T-helper 17 cell (primary cell): ENCODE results near the gene SLC38A6. TPM values are rescaled to one million over a fixed set of nuclear protein-coding genes. Genes with fewer than 3 reads are reported as not detected.
"Not testable (repeated sequence)": the region's sequence is repeated elsewhere in the genome, so short reads cannot be mapped to it uniquely, and the experiment has no call there.

Experiments
- ATAC-seq: fragments of 150-1000 bp; cut with Tn5 transposase; 2 replicates; pipeline ENCODE4 v1.10.0; 2021; ENCODE audit warnings: mild to moderate bottlenecking, moderate library complexity
- DNase-seq, 3 donors: peaks; one replicate each; pipeline versions ENCODE4 v3.0.0 to v3.0.0-alpha.2; 2020 to 2021
- H3K9me3 ChIP-seq: one replicate; pipeline ENCODE4 v1.7.0; 2013; ENCODE audit warnings: low read length, mild to moderate bottlenecking; ENCODE audit not compliant: control insufficient read depth, poor library complexity, severe bottlenecking
- H3K27ac Mint-ChIP-seq: one replicate; pipeline ENCODE4 v1.8.0; 2022; ENCODE audit warnings: mild to moderate bottlenecking, moderate library complexity, mixed read lengths
- H3K27me3 Mint-ChIP-seq: one replicate; pipeline ENCODE4 v1.8.0; 2022; ENCODE audit warnings: mixed read lengths
- H3K36me3 Mint-ChIP-seq: one replicate; pipeline ENCODE4 v1.8.0; 2022; ENCODE audit warnings: low read depth, mixed read lengths
- H3K4me1 Mint-ChIP-seq: one replicate; pipeline ENCODE4 v1.8.0; 2022; ENCODE audit warnings: mild to moderate bottlenecking, mixed read lengths
- H3K4me3 Mint-ChIP-seq: one replicate; pipeline ENCODE4 v1.8.0; 2022; ENCODE audit warnings: mild to moderate bottlenecking, moderate library complexity, mixed read lengths
- total RNA-seq, 4 donors: library from RNA in 2 of 4; stranded (reverse) in 2 of 4; gene quantifications; one replicate each; pipeline ENCODE4 v1.2.3 and lab custom pipeline; 2022 to 2026

SLC38A6 gene
- total RNA-seq, 2 donors from 2014 or later = 10.4 to 15.8 TPM

DNA sequence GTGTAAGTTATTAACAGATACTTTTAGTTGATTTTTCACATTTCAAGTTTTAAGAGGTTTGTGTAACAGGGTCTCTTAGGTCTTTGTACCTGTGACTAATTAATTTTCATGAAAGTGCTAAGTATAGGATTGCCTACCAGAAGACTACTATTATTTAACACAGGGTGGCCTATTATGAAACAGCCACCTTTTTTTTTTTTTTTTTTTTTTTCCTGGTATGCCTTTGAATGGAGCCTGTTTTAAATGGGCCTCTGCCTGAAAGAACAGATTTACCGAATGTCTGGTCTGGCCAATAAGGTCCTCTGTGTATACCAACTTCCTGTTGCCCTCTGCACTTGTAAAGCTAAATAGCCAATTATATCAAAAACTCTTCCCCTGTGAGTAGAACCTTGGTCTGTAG lies 62.5 kb downstream of the SLC38A6 start:
- H3K27ac Mint-ChIP-seq = no peak overlapping the region
- no peaks in the 10 kb centered on the region for H3K9me3 ChIP-seq
- DNase-seq = no peak
- no peak for ATAC-seq
- H3K4me3 Mint-ChIP-seq = no peak overlapping the region
- no peaks in the 10 kb centered on the region for H3K36me3 Mint-ChIP-seq
- H3K27me3 Mint-ChIP-seq = no peaks in the 10 kb centered on the region
- peaks cover 3% of the 10 kb centered on the region for H3K4me1 Mint-ChIP-seq

DNA sequence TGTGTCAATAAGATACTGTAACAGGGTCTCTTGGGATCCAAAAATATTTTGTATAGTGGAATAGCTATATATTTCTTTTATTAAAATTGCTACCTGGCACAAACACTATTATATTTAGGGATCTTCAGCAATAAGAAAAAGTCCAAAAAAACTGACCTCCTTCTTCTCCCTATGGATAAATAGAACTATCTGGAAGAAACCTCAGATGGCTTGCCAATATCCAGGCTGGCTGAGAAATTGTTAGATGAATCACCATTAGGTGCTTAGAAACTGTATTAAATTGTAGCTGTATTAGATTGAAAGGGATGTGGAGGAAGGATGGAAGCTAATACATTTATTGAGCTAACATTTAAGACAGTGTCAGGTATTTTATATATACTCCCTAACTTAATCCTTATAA lies 66.0 kb downstream of the SLC38A6 start:
- Mint-ChIP-seq H3K36me3 (peaks cover 7% of the 10 kb centered on the region), H3K27me3 (no peaks in the 10 kb centered on the region), H3K27ac (no peak overlapping the region), H3K4me3 (no peak overlapping the region), H3K4me1 (peaks cover 3% of the 10 kb centered on the region)
- DNase-seq (no peak), ATAC-seq (no peak)
- H3K9me3 ChIP-seq = no peaks in the 10 kb centered on the region

DNA sequence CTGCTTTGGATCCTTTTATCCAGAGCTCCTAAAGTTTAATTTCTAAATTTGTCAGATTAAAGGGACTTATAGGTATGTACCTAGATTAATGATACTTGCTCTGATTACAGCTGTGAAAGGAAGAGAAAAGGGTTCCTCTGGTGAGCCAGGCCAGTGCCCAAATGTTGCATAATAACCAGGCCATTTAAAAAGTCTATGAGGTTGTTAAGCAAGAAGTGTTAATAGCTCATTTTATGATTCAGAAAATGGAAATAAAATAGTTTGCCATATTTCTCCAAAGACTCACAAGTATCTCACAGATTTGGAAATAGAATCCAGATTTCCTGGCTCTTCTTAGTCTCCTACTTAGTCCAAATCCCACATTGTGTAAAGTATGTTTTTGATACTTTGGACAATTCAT lies 67.6 kb downstream of the SLC38A6 start:
- ATAC-seq = no peak
- Mint-ChIP-seq H3K27ac (no peak overlapping the region), H3K36me3 (peaks cover 14% of the 10 kb centered on the region)

DNA sequence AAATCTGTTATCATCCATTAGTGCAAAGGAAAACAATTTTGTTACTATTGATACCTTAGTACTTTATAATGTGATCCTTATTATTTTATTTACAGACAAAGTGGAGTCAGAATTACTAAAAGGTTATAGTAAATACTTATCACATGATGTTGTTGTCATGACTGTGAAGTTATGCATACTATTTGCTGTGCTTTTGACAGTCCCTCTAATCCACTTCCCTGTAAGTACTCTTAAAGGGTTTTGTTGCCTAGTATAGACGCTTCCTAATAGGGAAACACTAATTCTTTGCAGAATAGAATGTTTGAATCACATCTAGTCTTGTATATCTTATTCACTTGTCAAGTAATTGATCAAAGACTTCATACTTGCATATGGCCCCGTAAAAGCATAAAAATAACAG lies 69.4 kb downstream of the SLC38A6 start:
- DNase-seq (no peak), ATAC-seq (no peak)
- Mint-ChIP-seq H3K27me3 (no peaks in the 10 kb centered on the region), H3K27ac (no peak overlapping the region), H3K4me1 (no peaks in the 10 kb centered on the region), H3K36me3 (peaks cover 15% of the 10 kb centered on the region), H3K4me3 (no peak overlapping the region)
- no peaks in the 10 kb centered on the region for H3K9me3 ChIP-seq

More for the DNA sequence above, 67.6 kb downstream of the SLC38A6 start:
- peaks cover 2% of the 10 kb centered on the region for H3K4me1 Mint-ChIP-seq
- DNase-seq = no peak
- no peaks in the 10 kb centered on the region for H3K27me3 Mint-ChIP-seq
- no peaks in the 10 kb centered on the region for H3K9me3 ChIP-seq
- no peak overlapping the region for H3K4me3 Mint-ChIP-seq

DNA sequence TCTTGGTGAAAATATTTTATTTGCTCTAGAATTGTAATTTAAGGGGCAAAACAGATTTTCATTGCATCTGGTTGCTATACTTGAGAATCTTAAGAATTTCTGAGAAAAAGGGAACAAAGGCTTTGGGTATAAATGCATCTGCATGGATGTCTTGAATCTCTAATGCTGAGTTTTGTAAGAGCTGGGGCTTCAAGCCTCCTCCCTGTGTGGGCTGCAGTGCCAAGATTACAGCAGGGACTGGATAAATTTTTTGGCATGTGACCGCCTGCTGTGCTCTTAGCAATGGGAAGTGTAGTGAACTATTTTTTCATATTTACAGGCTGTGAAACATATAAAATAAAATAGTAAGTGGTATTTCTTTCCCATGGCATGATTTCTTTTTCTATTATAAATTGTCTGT lies 70.0 kb downstream of the SLC38A6 start:
- H3K4me1 Mint-ChIP-seq = no peaks in the 10 kb centered on the region
- H3K27me3 Mint-ChIP-seq = no peaks in the 10 kb centered on the region
- H3K27ac Mint-ChIP-seq = no peak overlapping the region
- DNase-seq (no peak), ATAC-seq (no peak)
- H3K9me3 ChIP-seq = no peaks in the 10 kb centered on the region
- H3K4me3 Mint-ChIP-seq = no peak overlapping the region
- H3K36me3 Mint-ChIP-seq = peaks cover 15% of the 10 kb centered on the region

DNA sequence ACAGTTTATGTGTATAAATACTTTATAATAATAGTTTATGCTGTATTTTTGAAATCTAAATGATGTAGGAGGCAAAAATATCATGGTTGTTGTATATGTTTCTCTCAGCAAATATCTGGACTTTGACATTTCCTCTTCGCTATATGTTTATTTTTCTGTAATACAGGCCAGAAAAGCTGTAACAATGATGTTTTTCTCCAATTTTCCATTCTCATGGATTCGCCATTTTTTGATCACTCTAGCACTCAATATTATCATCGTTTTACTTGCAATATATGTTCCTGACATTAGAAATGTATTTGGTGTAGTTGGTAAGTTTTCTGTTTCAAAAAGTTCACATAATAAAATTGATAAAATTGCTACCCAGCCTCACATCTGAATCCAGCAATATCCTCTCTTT lies 70.6 kb downstream of the SLC38A6 start:
- peaks cover 15% of the 10 kb centered on the region for H3K36me3 Mint-ChIP-seq
- H3K27ac Mint-ChIP-seq = no peak overlapping the region
- DNase-seq (no peak), ATAC-seq (no peak)
- no peaks in the 10 kb centered on the region for H3K9me3 ChIP-seq
- no peaks in the 10 kb centered on the region for H3K4me1 Mint-ChIP-seq
- no peak overlapping the region for H3K4me3 Mint-ChIP-seq
- no peaks in the 10 kb centered on the region for H3K27me3 Mint-ChIP-seq

DNA sequence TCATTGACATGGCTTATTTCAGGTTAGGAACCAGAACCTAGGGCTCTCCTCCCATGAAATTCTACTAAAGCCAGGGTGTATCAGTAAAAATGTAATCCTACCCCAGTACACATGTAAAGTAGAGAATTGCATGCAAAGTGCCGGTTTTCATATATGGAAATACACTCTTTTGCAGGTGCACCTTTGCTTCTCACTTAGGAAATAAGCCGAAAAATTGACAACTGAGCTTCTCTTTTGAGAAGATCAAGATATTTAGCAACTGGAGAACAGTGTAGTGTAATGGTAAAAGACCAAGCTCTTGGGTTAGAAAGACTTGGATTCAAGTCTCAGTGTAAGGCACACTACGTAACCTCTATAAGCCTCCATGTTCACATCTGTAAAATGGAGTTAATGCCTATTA lies 82.4 kb downstream of the SLC38A6 start:
- DNase-seq = no peak
- H3K9me3 ChIP-seq = no peaks in the 10 kb centered on the region
- Mint-ChIP-seq H3K4me3 (no peak overlapping the region), H3K27ac (no peak overlapping the region), H3K36me3 (peaks cover 5% of the 10 kb centered on the region), H3K27me3 (no peaks in the 10 kb centered on the region), H3K4me1 (no peaks in the 10 kb centered on the region)
- ATAC-seq = no peak

DNA sequence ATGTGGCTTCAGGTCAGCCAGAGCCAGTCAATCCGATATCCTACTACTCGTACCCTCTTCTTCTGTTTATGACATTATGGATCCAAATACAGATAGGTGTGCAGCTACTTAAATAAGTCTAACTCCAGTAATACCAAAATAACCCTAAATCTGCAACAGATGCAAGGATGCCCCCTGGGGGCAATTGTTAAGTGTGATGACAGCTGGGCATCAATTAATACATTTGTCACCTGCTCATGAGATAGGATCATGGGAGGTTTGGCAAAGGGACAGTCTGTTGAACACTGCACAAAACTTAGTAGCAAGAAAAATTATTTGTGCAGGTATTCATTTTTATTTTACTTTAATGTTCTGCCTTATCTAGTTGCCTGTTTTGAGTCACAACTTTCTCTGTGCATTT lies 83.2 kb downstream of the SLC38A6 start:
- no peak for ATAC-seq
- no peak for DNase-seq
- Mint-ChIP-seq H3K4me3 (no peak overlapping the region), H3K27ac (no peak overlapping the region), H3K27me3 (no peaks in the 10 kb centered on the region), H3K36me3 (peaks cover 5% of the 10 kb centered on the region), H3K4me1 (no peaks in the 10 kb centered on the region)
- H3K9me3 ChIP-seq = no peaks in the 10 kb centered on the region

DNA sequence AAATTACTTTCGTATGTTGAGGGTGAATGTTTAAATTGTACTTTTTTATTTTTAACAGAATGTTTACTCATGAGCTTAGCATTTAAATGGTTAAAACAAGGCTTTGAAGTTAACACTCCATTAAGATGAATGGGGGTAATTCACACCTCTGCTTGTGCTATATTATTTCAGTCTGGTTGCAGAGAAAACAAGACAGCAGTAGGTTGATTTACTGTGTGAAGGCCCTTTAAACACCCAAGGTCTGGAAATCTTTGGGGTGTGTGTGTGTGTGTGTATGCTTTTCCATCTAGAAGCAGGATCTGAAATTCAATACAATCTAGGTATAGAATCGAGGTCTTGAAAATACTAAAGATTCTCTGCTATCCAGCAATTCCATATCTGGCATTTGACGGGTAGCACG lies 83.8 kb downstream of the SLC38A6 start:
- ATAC-seq (no peak), DNase-seq (no peak)
- H3K4me1 Mint-ChIP-seq = no peaks in the 10 kb centered on the region
- no peaks in the 10 kb centered on the region for H3K9me3 ChIP-seq
- no peaks in the 10 kb centered on the region for H3K27me3 Mint-ChIP-seq
- H3K36me3 Mint-ChIP-seq = peaks cover 5% of the 10 kb centered on the region
- no peak overlapping the region for H3K27ac Mint-ChIP-seq
- H3K4me3 Mint-ChIP-seq = no peak overlapping the region

DNA sequence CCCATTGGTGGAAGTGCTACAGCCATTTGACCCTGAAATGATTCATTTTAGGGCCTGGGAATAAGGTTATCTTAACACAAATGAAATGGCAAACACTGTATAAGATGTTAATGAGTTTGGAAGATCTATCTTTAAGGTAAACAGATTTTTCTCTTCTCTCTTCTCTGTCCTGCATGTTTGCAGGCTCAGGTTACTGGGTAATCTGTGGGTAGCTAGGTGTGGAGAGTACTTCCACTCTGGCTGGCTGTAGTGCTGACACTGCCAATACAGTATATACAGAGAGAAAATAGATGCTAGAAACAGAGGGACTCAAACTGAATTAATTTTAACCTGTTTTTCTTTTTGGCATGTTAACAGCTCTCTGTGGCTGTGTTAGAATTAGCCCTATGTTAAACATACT lies 84.6 kb downstream of the SLC38A6 start:
- no peak overlapping the region for H3K27ac Mint-ChIP-seq
- H3K9me3 ChIP-seq = no peaks in the 10 kb centered on the region
- peaks cover 5% of the 10 kb centered on the region for H3K36me3 Mint-ChIP-seq
- no peaks in the 10 kb centered on the region for H3K27me3 Mint-ChIP-seq
- H3K4me1 Mint-ChIP-seq = no peaks in the 10 kb centered on the region
- DNase-seq (no peak), ATAC-seq (no peak)
- no peak overlapping the region for H3K4me3 Mint-ChIP-seq

DNA sequence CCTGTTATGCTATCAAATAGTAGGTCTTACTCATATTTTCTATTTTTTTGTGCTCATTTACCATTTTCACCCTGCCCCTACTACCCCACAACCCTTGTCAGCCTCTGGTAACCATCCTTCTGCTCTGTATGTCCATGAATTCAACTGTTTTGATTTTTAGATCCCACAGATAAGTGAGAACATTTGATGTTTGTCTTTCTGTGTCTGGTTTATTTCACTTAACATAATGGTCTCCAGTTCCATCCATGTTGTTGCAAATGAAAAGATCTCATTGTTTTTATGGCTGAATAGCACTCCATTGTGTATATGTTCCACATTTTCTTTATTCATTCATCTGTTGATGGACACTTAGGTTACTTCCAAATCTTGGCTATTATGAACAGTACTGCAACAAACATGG lies 91.4 kb downstream of the SLC38A6 start:
- DNase-seq, H3K9me3 ChIP-seq, ATAC-seq, H3K36me3 Mint-ChIP-seq, H3K27me3 Mint-ChIP-seq, H3K27ac Mint-ChIP-seq, H3K4me1 Mint-ChIP-seq, H3K4me3 Mint-ChIP-seq: not testable (repeated sequence)

DNA sequence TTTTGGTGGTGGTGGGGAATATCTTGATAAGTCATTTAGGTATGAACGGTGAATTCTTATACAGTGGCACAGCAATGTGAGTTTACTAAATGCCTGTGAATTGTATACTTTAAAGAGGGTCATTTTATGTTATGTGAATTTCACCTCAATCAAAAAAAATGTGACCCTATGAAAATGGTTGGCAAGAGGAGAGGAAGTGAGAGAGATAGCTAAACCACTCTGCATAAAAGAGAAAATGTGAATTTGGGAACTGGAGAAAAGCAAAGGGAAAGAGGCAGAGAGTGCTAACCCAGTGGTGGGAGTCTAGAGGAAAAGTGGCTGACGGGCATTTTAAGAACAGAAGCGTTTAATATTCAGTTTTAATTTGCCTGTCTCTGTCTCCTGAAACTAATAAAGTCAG lies 93.8 kb downstream of the SLC38A6 start:
- Mint-ChIP-seq H3K4me1 (no peaks in the 10 kb centered on the region), H3K36me3 (peaks cover 2% of the 10 kb centered on the region)
- no peak for ATAC-seq

DNA sequence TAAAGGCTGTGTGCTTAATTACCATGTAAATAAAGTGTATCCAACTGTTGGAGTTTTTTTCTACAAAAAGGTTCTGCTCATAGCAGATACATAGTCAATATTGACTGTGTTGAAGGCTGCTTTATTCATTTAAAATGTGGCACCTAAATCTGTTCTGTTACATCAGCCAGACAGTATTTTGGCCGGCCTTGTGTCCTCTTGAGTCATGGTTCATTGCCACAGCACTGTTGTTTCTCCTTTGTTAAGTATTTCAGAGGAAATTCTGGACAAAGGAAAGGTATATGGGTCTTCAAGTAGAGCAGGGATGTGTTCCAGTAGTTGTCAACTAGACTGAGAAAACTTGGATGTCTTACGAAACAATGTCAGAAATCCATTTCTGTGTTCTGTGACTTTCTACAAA lies 95.5 kb downstream of the SLC38A6 start:
- ATAC-seq (no peak), DNase-seq (no peak)
- no peak overlapping the region for H3K27ac Mint-ChIP-seq
- peaks cover 2% of the 10 kb centered on the region for H3K36me3 Mint-ChIP-seq
- H3K4me1 Mint-ChIP-seq = no peaks in the 10 kb centered on the region
- no peaks in the 10 kb centered on the region for H3K27me3 Mint-ChIP-seq
- no peak overlapping the region for H3K4me3 Mint-ChIP-seq
- H3K9me3 ChIP-seq = no peaks in the 10 kb centered on the region

More for the DNA sequence above, 93.8 kb downstream of the SLC38A6 start:
- Mint-ChIP-seq H3K27me3 (no peaks in the 10 kb centered on the region), H3K4me3 (no peak overlapping the region), H3K27ac (no peak overlapping the region)
- no peak for DNase-seq
- no peaks in the 10 kb centered on the region for H3K9me3 ChIP-seq

DNA sequence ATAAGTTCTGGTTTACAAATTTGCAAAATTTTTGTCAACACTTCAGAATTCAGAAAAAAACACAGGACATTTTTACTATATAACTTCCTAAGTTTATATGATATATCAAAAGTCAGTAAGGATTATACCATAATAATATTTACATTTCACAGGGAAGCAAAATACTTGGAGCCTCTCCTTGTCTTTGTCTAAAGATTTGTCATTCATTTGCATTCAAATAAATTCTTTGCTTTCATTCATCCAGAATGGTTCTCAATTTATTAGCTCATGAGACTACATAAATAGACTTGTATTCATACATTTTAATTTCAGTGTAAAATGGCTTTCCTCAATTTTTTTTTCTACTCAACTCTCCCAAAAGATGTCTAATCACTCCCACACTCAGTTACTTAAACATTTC lies 96.4 kb downstream of the SLC38A6 start:
- peaks cover 2% of the 10 kb centered on the region for H3K36me3 Mint-ChIP-seq
- no peak overlapping the region for H3K27ac Mint-ChIP-seq
- H3K4me3 Mint-ChIP-seq = no peak overlapping the region
- H3K27me3 Mint-ChIP-seq = no peaks in the 10 kb centered on the region
- DNase-seq = no peak
- no peaks in the 10 kb centered on the region for H3K9me3 ChIP-seq
- ATAC-seq = no peak
- H3K4me1 Mint-ChIP-seq = no peaks in the 10 kb centered on the region
